Measurements from ENCODE around the gene RASAL1. TPM values are rescaled to one million over a fixed set of nuclear protein-coding genes. Genes with fewer than 3 reads are reported as not detected.

RASAL1 gene
- polyA plus RNA-seq, 1 donor (not counting 4 experiments of a cell fraction or from before 2014, with no cell fraction given), result 0.05 TPM

DNA sequence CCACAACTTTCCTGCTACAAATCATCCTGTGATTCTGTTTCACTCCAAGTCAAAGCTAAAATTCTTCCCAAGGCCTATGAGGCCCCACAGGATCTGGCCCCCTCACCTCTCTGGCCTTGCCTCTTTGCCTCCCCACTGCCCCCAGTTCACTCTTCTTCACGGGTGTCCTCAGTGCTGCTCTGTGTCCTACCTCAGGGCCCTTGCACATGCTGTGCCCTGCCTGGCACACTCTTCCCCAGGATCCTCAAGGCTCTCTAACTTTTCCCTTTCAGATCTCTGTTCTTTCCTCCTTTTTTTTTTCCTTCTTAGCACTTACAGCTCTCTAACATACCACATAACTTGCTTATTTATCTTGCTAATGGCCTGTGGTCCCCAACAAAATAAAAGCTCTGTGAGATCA, 29.2 kb downstream of the RASAL1 start:
- Histone ChIP-seq H3K36me3 (ENCODE audit: control insufficient read depth in 2 of 2, extremely low read depth in 1 of 2, insufficient read depth in 2 of 2, low read length in 2 of 2) (no peaks in the 10 kb centered on the region), H4K20me1 (ENCODE audit: control insufficient read depth, extremely low read depth, insufficient read depth, low read length) (no peaks in the 10 kb centered on the region), H3K4me2 (ENCODE audit: control insufficient read depth, extremely low read depth, insufficient read depth, low read depth, low read length) (no peak overlapping the region), H3K9me1 (ENCODE audit: control insufficient read depth, extremely low read depth, insufficient read depth, low read length) (no peaks in the 10 kb centered on the region), H3K27ac (ENCODE audit: control insufficient read depth, insufficient read depth, low read length) (no peak overlapping the region), H3K4me3 (ENCODE audit: control insufficient read depth in 2 of 3, extremely low read depth in 1 of 3, insufficient read depth in 2 of 3, low read depth in 1 of 3, low read length in 3 of 3) (no peak overlapping the region), H3K9ac (ENCODE audit: control insufficient read depth, extremely low read depth, insufficient read depth, low read length) (no peak overlapping the region), H3K27me3 (ENCODE audit: control insufficient read depth, extremely low read depth, insufficient read depth, low read length) (peaks cover 6% of the 10 kb centered on the region), H3K9me3 (ENCODE audit: control insufficient read depth, low read depth, low read length) (no peaks in the 10 kb centered on the region), H2AFZ (ENCODE audit: control insufficient read depth, low read length) (no peak overlapping the region), H3K4me1 (ENCODE audit: control insufficient read depth, extremely low read depth, insufficient read depth, low read length) (no peaks in the 10 kb centered on the region), H3K79me2 (ENCODE audit: control insufficient read depth, insufficient read depth, low read length) (no peaks in the 10 kb centered on the region)
- TF ChIP-seq, protein P1, sequence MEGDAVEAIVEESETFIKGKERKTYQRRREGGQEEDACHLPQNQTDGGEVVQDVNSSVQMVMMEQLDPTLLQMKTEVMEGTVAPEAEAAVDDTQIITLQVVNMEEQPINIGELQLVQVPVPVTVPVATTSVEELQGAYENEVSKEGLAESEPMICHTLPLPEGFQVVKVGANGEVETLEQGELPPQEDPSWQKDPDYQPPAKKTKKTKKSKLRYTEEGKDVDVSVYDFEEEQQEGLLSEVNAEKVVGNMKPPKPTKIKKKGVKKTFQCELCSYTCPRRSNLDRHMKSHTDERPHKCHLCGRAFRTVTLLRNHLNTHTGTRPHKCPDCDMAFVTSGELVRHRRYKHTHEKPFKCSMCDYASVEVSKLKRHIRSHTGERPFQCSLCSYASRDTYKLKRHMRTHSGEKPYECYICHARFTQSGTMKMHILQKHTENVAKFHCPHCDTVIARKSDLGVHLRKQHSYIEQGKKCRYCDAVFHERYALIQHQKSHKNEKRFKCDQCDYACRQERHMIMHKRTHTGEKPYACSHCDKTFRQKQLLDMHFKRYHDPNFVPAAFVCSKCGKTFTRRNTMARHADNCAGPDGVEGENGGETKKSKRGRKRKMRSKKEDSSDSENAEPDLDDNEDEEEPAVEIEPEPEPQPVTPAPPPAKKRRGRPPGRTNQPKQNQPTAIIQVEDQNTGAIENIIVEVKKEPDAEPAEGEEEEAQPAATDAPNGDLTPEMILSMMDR (optimal IDR thresholded peaks at IDR 0.05 in 1 of 3, IDR thresholded peaks at IDR 0.05 in 1 of 3, conservative IDR thresholded peaks at IDR 0.05 in 1 of 3; ENCODE audit: extremely low read depth in 1 of 3, insufficient read depth in 2 of 3, low read length in 3 of 3), result no peak
- no peak for TF ChIP-seq EZH2 (IDR thresholded peaks at IDR 0.05; ENCODE audit: low read length)
- no peak for DNase-seq (ENCODE audit: low read depth, low spot score)
- no peak for FAIRE-seq
- dilution Hi-C loops (cut with MboI; ENCODE audit: extremely low pct_ligation_motif_present, low sequenced_read_pairs), result no loop called here

DNA sequence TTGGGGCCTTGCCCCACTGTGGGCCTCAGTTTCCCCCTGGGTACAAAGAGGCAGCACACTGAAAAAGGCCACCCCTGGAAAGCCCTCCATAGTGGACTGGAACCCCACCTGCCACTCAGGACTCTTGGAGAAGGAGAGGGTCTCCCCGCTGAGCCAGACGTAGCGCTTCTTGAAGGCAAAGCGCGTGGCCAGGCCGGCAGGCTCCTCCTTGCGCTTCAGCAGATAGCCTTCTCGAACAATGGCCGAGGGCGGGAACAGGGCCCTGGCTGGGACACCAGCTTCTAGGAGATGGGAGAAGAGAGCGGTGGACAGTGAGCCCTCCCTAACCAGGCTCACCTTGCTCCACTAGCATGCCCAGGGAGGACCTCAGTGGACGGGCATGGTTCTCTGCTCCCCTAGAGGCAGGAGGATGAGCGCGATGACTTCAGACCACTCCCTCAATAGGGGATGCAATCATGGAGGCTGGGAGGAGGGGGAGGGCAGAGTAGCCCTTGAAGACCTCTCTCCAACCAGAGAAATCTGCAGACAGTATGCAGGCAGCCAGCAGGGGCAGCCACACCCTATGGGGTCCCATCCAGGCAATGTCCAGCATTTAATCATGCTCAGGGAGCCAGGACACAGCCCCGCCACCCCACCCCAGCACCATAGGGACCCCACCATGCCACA, 29.8 kb downstream of the RASAL1 start:
- Histone ChIP-seq H3K79me2 (ENCODE audit: control insufficient read depth, insufficient read depth, low read length) (no peaks in the 10 kb centered on the region), H3K9me1 (ENCODE audit: control insufficient read depth, extremely low read depth, insufficient read depth, low read length) (no peaks in the 10 kb centered on the region), H3K4me1 (ENCODE audit: control insufficient read depth, extremely low read depth, insufficient read depth, low read length) (no peaks in the 10 kb centered on the region), H3K36me3 (ENCODE audit: control insufficient read depth in 2 of 2, extremely low read depth in 1 of 2, insufficient read depth in 2 of 2, low read length in 2 of 2) (no peaks in the 10 kb centered on the region), H3K27ac (ENCODE audit: control insufficient read depth, insufficient read depth, low read length) (no peak overlapping the region), H3K9me3 (ENCODE audit: control insufficient read depth, low read depth, low read length) (no peaks in the 10 kb centered on the region), H3K9ac (ENCODE audit: control insufficient read depth, extremely low read depth, insufficient read depth, low read length) (no peak overlapping the region), H3K4me3 (ENCODE audit: control insufficient read depth in 2 of 3, extremely low read depth in 1 of 3, insufficient read depth in 2 of 3, low read depth in 1 of 3, low read length in 3 of 3) (no peak overlapping the region), H3K4me2 (ENCODE audit: control insufficient read depth, extremely low read depth, insufficient read depth, low read depth, low read length) (no peak overlapping the region), H2AFZ (ENCODE audit: control insufficient read depth, low read length) (no peak overlapping the region), H4K20me1 (ENCODE audit: control insufficient read depth, extremely low read depth, insufficient read depth, low read length) (no peaks in the 10 kb centered on the region), H3K27me3 (ENCODE audit: control insufficient read depth, extremely low read depth, insufficient read depth, low read length) (peaks cover 6% of the 10 kb centered on the region)
- no peak for FAIRE-seq
- dilution Hi-C loops (cut with MboI; ENCODE audit: extremely low pct_ligation_motif_present, low sequenced_read_pairs), result no loop called here
- TF ChIP-seq, protein P1 (optimal IDR thresholded peaks at IDR 0.05 in 1 of 3, IDR thresholded peaks at IDR 0.05 in 1 of 3, conservative IDR thresholded peaks at IDR 0.05 in 1 of 3; ENCODE audit: extremely low read depth in 1 of 3, insufficient read depth in 2 of 3, low read length in 3 of 3), result no peak
- no peak for TF ChIP-seq EZH2 (IDR thresholded peaks at IDR 0.05; ENCODE audit: low read length)
- no peak for DNase-seq (ENCODE audit: low read depth, low spot score)

Data from keratinocyte (primary cell).